GM15510 (cell line): ENCODE measurements around the gene ID1.

ENCODE experiments used
- POLR2A ChIP-seq: IDR thresholded peaks from 3 replicates; pipeline ENCODE4 v1.6.1; 2011; ENCODE audit warnings: borderline replicate concordance; ENCODE audit not compliant: insufficient read length; ENCODE audit errors: extremely low read depth

ID1 gene

GRCh38 chr20:31605031-31605901, at the start of gene ID1:
Gene ID1 (plus strand): TSS chr20:31605289. CDS start chr20:31605388, 99 bp downstream.
- TF ChIP-seq POLR2A = peak; percentile 20

GRCh38 chr20:31559704-31560093, 45.4 kb upstream of the ID1 start:
- TF ChIP-seq POLR2A = no peak

- no peak for TF ChIP-seq POLR2A
These were observed 44.9 kb upstream of the ID1 start for GRCh38 chr20:31560094-31560745.

GRCh38 chr20:31560746-31561598, 44.1 kb upstream of the ID1 start:
- TF ChIP-seq POLR2A = no peak

GRCh38 chr20:31562241-31562640, 42.8 kb upstream of the ID1 start:
- TF ChIP-seq POLR2A = no peak

GRCh38 chr20:31564284-31564683, 40.8 kb upstream of the ID1 start:
- no peak for TF ChIP-seq POLR2A

GRCh38 chr20:31565699-31566318, 39.3 kb upstream of the ID1 start:
- TF ChIP-seq POLR2A = no peak

GRCh38 chr20:31566319-31566657, 38.8 kb upstream of the ID1 start:
- no peak for TF ChIP-seq POLR2A

- no peak for TF ChIP-seq POLR2A
These were observed 38.3 kb upstream of the ID1 start for GRCh38 chr20:31566658-31567379.

- no peak for TF ChIP-seq POLR2A
These were observed 37.7 kb upstream of the ID1 start for GRCh38 chr20:31567380-31567720.

- TF ChIP-seq POLR2A = no peak
These were observed 36.9 kb upstream of the ID1 start for GRCh38 chr20:31568041-31568731.

GRCh38 chr20:31568773-31569162, 36.3 kb upstream of the ID1 start:
- no peak for TF ChIP-seq POLR2A

GRCh38 chr20:31569163-31570020, 35.7 kb upstream of the ID1 start:
- TF ChIP-seq POLR2A = no peak
